K562 (cell line): ENCODE results near the gene DMD. TPM values are rescaled to one million over a fixed set of nuclear protein-coding genes. Genes with fewer than 3 reads are reported as not detected.

Experiments used
- ARID4B ChIP-seq: sonication (generic); formaldehyde crosslinking; IDR thresholded peaks from 2 replicates; pipeline ENCODE4 v1.8.0; 2022; ENCODE audit warnings: mild to moderate bottlenecking, missing genetic modification reagents
- FOS ChIP-seq: IDR thresholded peaks from 3 replicates; pipeline ENCODE4 v1.6.1; 2011; ENCODE audit not compliant: insufficient read length; ENCODE audit errors: extremely low read depth
- RB1 ChIP-seq: fragments of 450-650 bp; IDR thresholded peaks from 2 replicates; pipeline ENCODE4 v1.6.1; 2017; ENCODE audit warnings: low read depth, mild to moderate bottlenecking
- polyA plus RNA-seq, 8 experiments: library from polyadenylated mRNA; depleted of rRNA in 4 of 8; stranded (reverse) in 5 of 8; unstranded in 3 of 8; fragments of >200 nt; fragmentation: Nextera tagmentation in 2 of 8; fragmentation: Illumina TruSeq in 1 of 8; extraction: Ambion mirVana in 2 of 8; extraction: Trizol in 1 of 8; gene quantifications; 2 replicates each; pipeline versions ENCODE4 v1.2.1 to v1.2.3, GENCODE V29; 2011 to 2014; ENCODE audit warnings: inconsistent platforms in 1 of 8, missing spikeins in 1 of 8
- total RNA-seq, 7 experiments: library from RNA; depleted of rRNA in 6 of 7; stranded (reverse); fragments of >200 nt in 6 of 7; fragmentation: Illumina TruSeq in 2 of 7; extraction: Trizol in 2 of 7; gene quantifications; 2 replicates each; pipeline versions ENCODE4 v1.2.1 to v1.2.3, GENCODE V29; 2011 to 2021; ENCODE audit warnings: low replicate concordance in 1 of 7
- TF ChIP-seq, protein P1 (sequence below): fragments of 200-600 bp; sonication (generic); IDR thresholded peaks from one replicate; pipeline ENCODE4 v1.6.1; 2012; ENCODE audit warnings: mild to moderate bottlenecking, low read depth, low read length, inconsistent platforms
- TF ChIP-seq, protein P2 (sequence below): fragments of 450-650 bp; IDR thresholded peaks from 2 replicates; pipeline ENCODE4 v1.6.1; 2017; ENCODE audit warnings: antibody characterized with exemption, mild to moderate bottlenecking

Gene DMD
- total and polyA plus RNA-seq, 9 of the 15 experiments (the other 6 are each of a cell fraction or from before 2014, with no cell fraction given), result 3.8 to 20.4 (median 11.4) TPM

DNA sequence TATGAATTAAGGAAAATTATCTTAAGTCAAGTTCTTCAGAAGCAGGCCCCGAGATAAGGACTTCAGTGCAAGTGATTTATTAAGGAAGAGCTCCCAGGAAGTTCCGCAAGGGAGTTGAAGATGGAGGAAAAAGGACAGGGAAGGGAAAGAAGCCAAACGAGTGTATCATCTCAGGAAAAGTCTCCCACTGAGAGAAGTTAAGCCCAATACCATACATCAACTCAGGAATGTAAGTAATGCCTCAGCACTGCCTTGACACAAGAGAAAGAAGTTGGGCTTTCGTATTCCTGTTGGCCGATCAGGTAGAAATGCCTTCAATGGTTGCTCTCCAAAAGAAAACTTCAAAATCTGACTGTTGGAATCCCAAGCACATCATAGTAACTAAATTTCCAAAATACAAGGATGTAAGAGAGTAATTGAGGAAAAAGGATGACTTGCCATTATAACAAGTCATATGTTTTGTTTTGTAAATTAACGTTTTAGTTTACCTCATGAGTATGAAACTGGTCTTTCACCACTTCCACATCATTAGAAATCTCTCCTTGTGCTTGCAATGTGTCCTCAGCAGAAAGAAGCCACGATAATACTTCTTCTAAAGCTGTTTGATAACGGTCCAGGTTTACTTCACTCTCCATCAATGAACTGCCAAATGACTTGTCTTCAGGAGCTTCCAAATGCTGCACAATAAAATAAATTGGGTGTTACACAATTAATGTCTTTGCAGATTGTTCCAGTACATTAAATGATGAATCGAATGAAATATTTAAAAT, 566.7 kb downstream of the DMD start (continued):
- TF ChIP-seq, protein P1, sequence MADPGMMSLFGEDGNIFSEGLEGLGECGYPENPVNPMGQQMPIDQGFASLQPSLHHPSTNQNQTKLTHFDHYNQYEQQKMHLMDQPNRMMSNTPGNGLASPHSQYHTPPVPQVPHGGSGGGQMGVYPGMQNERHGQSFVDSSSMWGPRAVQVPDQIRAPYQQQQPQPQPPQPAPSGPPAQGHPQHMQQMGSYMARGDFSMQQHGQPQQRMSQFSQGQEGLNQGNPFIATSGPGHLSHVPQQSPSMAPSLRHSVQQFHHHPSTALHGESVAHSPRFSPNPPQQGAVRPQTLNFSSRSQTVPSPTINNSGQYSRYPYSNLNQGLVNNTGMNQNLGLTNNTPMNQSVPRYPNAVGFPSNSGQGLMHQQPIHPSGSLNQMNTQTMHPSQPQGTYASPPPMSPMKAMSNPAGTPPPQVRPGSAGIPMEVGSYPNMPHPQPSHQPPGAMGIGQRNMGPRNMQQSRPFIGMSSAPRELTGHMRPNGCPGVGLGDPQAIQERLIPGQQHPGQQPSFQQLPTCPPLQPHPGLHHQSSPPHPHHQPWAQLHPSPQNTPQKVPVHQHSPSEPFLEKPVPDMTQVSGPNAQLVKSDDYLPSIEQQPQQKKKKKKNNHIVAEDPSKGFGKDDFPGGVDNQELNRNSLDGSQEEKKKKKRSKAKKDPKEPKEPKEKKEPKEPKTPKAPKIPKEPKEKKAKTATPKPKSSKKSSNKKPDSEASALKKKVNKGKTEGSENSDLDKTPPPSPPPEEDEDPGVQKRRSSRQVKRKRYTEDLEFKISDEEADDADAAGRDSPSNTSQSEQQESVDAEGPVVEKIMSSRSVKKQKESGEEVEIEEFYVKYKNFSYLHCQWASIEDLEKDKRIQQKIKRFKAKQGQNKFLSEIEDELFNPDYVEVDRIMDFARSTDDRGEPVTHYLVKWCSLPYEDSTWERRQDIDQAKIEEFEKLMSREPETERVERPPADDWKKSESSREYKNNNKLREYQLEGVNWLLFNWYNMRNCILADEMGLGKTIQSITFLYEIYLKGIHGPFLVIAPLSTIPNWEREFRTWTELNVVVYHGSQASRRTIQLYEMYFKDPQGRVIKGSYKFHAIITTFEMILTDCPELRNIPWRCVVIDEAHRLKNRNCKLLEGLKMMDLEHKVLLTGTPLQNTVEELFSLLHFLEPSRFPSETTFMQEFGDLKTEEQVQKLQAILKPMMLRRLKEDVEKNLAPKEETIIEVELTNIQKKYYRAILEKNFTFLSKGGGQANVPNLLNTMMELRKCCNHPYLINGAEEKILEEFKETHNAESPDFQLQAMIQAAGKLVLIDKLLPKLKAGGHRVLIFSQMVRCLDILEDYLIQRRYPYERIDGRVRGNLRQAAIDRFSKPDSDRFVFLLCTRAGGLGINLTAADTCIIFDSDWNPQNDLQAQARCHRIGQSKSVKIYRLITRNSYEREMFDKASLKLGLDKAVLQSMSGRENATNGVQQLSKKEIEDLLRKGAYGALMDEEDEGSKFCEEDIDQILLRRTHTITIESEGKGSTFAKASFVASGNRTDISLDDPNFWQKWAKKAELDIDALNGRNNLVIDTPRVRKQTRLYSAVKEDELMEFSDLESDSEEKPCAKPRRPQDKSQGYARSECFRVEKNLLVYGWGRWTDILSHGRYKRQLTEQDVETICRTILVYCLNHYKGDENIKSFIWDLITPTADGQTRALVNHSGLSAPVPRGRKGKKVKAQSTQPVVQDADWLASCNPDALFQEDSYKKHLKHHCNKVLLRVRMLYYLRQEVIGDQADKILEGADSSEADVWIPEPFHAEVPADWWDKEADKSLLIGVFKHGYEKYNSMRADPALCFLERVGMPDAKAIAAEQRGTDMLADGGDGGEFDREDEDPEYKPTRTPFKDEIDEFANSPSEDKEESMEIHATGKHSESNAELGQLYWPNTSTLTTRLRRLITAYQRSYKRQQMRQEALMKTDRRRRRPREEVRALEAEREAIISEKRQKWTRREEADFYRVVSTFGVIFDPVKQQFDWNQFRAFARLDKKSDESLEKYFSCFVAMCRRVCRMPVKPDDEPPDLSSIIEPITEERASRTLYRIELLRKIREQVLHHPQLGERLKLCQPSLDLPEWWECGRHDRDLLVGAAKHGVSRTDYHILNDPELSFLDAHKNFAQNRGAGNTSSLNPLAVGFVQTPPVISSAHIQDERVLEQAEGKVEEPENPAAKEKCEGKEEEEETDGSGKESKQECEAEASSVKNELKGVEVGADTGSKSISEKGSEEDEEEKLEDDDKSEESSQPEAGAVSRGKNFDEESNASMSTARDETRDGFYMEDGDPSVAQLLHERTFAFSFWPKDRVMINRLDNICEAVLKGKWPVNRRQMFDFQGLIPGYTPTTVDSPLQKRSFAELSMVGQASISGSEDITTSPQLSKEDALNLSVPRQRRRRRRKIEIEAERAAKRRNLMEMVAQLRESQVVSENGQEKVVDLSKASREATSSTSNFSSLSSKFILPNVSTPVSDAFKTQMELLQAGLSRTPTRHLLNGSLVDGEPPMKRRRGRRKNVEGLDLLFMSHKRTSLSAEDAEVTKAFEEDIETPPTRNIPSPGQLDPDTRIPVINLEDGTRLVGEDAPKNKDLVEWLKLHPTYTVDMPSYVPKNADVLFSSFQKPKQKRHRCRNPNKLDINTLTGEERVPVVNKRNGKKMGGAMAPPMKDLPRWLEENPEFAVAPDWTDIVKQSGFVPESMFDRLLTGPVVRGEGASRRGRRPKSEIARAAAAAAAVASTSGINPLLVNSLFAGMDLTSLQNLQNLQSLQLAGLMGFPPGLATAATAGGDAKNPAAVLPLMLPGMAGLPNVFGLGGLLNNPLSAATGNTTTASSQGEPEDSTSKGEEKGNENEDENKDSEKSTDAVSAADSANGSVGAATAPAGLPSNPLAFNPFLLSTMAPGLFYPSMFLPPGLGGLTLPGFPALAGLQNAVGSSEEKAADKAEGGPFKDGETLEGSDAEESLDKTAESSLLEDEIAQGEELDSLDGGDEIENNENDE, result no peak
- no peak for TF ChIP-seq ARID4B (CRISPR knock-in tag)
- TF ChIP-seq, protein P2, sequence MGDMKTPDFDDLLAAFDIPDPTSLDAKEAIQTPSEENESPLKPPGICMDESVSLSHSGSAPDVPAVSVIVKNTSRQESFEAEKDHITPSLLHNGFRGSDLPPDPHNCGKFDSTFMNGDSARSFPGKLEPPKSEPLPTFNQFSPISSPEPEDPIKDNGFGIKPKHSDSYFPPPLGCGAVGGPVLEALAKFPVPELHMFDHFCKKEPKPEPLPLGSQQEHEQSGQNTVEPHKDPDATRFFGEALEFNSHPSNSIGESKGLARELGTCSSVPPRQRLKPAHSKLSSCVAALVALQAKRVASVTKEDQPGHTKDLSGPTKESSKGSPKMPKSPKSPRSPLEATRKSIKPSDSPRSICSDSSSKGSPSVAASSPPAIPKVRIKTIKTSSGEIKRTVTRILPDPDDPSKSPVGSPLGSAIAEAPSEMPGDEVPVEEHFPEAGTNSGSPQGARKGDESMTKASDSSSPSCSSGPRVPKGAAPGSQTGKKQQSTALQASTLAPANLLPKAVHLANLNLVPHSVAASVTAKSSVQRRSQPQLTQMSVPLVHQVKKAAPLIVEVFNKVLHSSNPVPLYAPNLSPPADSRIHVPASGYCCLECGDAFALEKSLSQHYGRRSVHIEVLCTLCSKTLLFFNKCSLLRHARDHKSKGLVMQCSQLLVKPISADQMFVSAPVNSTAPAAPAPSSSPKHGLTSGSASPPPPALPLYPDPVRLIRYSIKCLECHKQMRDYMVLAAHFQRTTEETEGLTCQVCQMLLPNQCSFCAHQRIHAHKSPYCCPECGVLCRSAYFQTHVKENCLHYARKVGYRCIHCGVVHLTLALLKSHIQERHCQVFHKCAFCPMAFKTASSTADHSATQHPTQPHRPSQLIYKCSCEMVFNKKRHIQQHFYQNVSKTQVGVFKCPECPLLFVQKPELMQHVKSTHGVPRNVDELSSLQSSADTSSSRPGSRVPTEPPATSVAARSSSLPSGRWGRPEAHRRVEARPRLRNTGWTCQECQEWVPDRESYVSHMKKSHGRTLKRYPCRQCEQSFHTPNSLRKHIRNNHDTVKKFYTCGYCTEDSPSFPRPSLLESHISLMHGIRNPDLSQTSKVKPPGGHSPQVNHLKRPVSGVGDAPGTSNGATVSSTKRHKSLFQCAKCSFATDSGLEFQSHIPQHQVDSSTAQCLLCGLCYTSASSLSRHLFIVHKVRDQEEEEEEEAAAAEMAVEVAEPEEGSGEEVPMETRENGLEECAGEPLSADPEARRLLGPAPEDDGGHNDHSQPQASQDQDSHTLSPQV, result no peak
- no peak for TF ChIP-seq RB1
- TF ChIP-seq FOS, result no peak
